CD4-positive, alpha-beta T cell (primary cell): ENCODE data around the gene PPARG. TPM values are rescaled to one million over a fixed set of nuclear protein-coding genes. Genes with fewer than 3 reads are reported as not detected.

Experiments
- ATAC-seq: fragments of 200-7000 bp; cut with Tn5 transposase; one replicate; pipeline ENCODE4 v1.10.0; 2022; ENCODE audit warnings: mild to moderate bottlenecking; ENCODE audit not compliant: poor library complexity
- CTCF ChIA-PET: fragments of 350-600 bp; sonication (Branson Sonifier 250); formaldehyde crosslinking; loops from one replicate; lab custom pipeline; 2021; ENCODE audit warnings: antibody characterized with exemption, inconsistent platforms; lab: Charles Lee
- POLR2A ChIA-PET: fragments of 350-600 bp; sonication (Branson Sonifier 250); formaldehyde crosslinking; loops from one replicate; lab custom pipeline; 2021; ENCODE audit warnings: antibody characterized with exemption, inconsistent platforms; lab: Charles Lee
- DNase-seq, 14 experiments: peaks; one replicate each; pipeline ENCODE4 v3.0.0-alpha.2; 2013 to 2020; ENCODE audit warnings: mixed read lengths in 2 of 14
- H3K27ac ChIP-seq, 2 donors: one replicate each; pipeline versions ENCODE4 v1.5.1 to v1.7.0; 2013; ENCODE audit warnings: low read length in 2 of 2, low read depth in 1 of 2, mild to moderate bottlenecking in 1 of 2
- H3K27me3 ChIP-seq, 2 experiments: 1 replicate in 1 of 2; 2 replicates in 1 of 2; pipeline versions ENCODE4 v1.6.1 to v1.7.0; 2013; ENCODE audit warnings: low read length in 2 of 2, control low read depth in 1 of 2, mild to moderate bottlenecking in 1 of 2, moderate library complexity in 1 of 2; ENCODE audit not compliant: insufficient read depth in 2 of 2, control insufficient read depth in 1 of 2
- H3K36me3 ChIP-seq: one replicate; pipeline ENCODE4 v1.6.1; 2013; ENCODE audit warnings: low read length, control low read depth; ENCODE audit not compliant: insufficient read depth
- H3K4me1 ChIP-seq: one replicate; pipeline ENCODE4 v1.6.1; 2013; ENCODE audit warnings: low read length, control low read depth; ENCODE audit not compliant: insufficient read depth
- H3K4me3 ChIP-seq: one replicate; pipeline ENCODE4 v1.5.1; 2013; ENCODE audit warnings: mild to moderate bottlenecking, low read length, moderate library complexity
- H3K9me3 ChIP-seq, 2 experiments: 1 replicate in 1 of 2; 2 replicates in 1 of 2; pipeline versions ENCODE4 v1.6.1 to v1.7.0; 2013; ENCODE audit warnings: low read length in 2 of 2, mild to moderate bottlenecking in 2 of 2, control low read depth in 1 of 2, moderate library complexity in 1 of 2; ENCODE audit not compliant: control insufficient read depth in 1 of 2, insufficient read depth in 1 of 2
- H3K27ac Mint-ChIP-seq: one replicate; pipeline ENCODE4 v1.8.0; 2020; ENCODE audit warnings: mixed read lengths
- H3K27me3 Mint-ChIP-seq: one replicate; pipeline ENCODE4 v1.8.0; 2021; ENCODE audit warnings: mixed read lengths
- H3K36me3 Mint-ChIP-seq: one replicate; pipeline ENCODE4 v1.8.0; 2021; ENCODE audit warnings: low read depth, mixed read lengths
- H3K4me1 Mint-ChIP-seq: one replicate; pipeline ENCODE4 v1.8.0; 2021; ENCODE audit warnings: low read depth, mixed read lengths
- H3K4me3 Mint-ChIP-seq: one replicate; pipeline ENCODE4 v1.8.0; 2020; ENCODE audit warnings: mild to moderate bottlenecking, mixed read lengths
- H3K9me3 Mint-ChIP-seq: one replicate; pipeline ENCODE4 v1.8.0; 2020; ENCODE audit warnings: mixed read lengths
- intact Hi-C, 2 experiments: fragments of 100-400 bp; cut with DNase I in 1 of 2; cut with micrococcal nuclease in 1 of 2; formaldehyde crosslinking; loops; one replicate each; pipeline versions ENCODE4 v1.15.1 to v1.9.0; 2023 to 2025; cut with DNase I, micrococcal nuclease
- total RNA-seq, 174 experiments: library from RNA in 2 of 174; stranded (reverse) in 2 of 174; gene quantifications; one replicate each; pipeline ENCODE4 v1.2.3 and lab custom pipeline; 2021 to 2026
- TF ChIP-seq, protein P1 (sequence below): fragments of 200-600 bp; IDR thresholded peaks from one replicate; pipeline ENCODE4 v1.8.0; 2022; ENCODE audit warnings: antibody characterized with exemption, mild to moderate bottlenecking

Gene PPARG
- total RNA-seq, 2 experiments from 2014 or later, result 0.27 to 0.75 TPM

DNA sequence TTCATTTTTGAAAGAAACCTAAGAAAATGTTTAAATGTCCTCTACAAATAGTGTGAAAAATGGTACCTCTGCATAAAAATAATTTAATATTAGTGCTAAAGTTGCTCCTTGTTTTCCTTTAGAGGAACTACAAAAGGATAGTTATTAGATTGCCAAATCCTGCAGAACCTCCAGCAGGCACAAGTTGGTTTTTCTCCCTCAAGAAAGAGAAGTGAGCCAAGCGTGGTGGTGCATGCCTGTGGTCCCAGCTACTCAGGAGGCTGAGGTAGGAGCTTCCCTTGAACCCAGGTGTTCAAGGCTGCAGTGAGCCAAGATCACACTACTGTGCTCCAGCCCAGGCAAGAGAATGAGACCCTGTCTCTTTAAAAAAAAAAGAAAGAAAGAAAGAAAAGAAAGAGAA, 110.4 kb downstream of the PPARG start:
- Mint-ChIP-seq H3K4me3 (no peak overlapping the region), H3K27ac (no peak overlapping the region), H3K4me1 (peaks cover 6% of the 10 kb centered on the region), H3K36me3 (no peaks in the 10 kb centered on the region), H3K9me3 (no peaks in the 10 kb centered on the region), H3K27me3 (no peaks in the 10 kb centered on the region)
- CTCF ChIA-PET, result no interaction called here
- Histone ChIP-seq H3K4me1 (peaks cover 5% of the 10 kb centered on the region), H3K27me3 (peaks cover 0 to 4% of the 10 kb centered on the region in 2 experiments), H3K36me3 (no peaks in the 10 kb centered on the region), H3K27ac (no peak overlapping the region), H3K4me3 (no peak overlapping the region), H3K9me3 (no peaks in the 10 kb centered on the region)
- POLR2A ChIA-PET, result no interaction called here
- no peak for ATAC-seq
- TF ChIP-seq, protein P1, sequence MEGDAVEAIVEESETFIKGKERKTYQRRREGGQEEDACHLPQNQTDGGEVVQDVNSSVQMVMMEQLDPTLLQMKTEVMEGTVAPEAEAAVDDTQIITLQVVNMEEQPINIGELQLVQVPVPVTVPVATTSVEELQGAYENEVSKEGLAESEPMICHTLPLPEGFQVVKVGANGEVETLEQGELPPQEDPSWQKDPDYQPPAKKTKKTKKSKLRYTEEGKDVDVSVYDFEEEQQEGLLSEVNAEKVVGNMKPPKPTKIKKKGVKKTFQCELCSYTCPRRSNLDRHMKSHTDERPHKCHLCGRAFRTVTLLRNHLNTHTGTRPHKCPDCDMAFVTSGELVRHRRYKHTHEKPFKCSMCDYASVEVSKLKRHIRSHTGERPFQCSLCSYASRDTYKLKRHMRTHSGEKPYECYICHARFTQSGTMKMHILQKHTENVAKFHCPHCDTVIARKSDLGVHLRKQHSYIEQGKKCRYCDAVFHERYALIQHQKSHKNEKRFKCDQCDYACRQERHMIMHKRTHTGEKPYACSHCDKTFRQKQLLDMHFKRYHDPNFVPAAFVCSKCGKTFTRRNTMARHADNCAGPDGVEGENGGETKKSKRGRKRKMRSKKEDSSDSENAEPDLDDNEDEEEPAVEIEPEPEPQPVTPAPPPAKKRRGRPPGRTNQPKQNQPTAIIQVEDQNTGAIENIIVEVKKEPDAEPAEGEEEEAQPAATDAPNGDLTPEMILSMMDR, result no peak
- no peak for DNase-seq
- intact Hi-C loops, result no loop called here

DNA sequence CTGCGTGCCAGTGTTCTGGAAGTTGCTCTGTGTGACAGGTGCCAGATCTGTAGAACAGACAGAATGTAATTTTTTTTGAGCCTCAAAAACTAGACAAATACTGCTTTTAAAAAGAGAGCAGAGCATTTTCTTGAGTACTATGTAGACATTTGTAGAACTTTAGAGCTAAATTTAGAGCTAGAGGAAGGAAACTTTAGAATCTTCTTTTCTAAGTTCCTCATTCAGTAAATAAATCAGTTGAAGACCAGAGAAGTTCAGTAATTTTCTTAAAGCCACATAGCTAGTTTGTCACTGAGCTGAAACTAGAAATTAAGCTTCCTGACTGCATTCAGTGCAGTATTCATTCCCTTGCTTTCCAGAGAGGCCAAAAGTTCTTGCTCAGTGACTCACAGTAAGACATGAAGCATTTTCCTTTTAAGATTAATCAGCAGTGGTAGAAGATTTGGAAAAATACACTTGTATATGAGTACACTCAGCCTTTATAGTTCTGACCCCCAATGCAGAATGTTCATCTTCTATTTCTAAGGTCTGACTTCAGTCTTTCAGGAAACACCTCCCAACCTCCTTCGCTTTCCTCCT, 111.8 kb downstream of the PPARG start:
- no peak for ATAC-seq
- TF ChIP-seq, protein P1, result no peak
- intact Hi-C loops, result no loop called here
- Histone ChIP-seq H3K27ac (no peak overlapping the region), H3K36me3 (no peaks in the 10 kb centered on the region), H3K4me3 (no peak overlapping the region), H3K9me3 (no peaks in the 10 kb centered on the region), H3K4me1 (no peaks in the 10 kb centered on the region), H3K27me3 (peaks cover 0 to 4% of the 10 kb centered on the region in 2 experiments)
- DNase-seq, result no peak
- Mint-ChIP-seq H3K9me3 (no peaks in the 10 kb centered on the region), H3K27ac (no peak overlapping the region), H3K4me3 (no peak overlapping the region), H3K36me3 (no peaks in the 10 kb centered on the region), H3K27me3 (no peaks in the 10 kb centered on the region), H3K4me1 (peaks cover 1% of the 10 kb centered on the region)
- CTCF ChIA-PET, result no interaction called here
- POLR2A ChIA-PET, result no interaction called here

DNA sequence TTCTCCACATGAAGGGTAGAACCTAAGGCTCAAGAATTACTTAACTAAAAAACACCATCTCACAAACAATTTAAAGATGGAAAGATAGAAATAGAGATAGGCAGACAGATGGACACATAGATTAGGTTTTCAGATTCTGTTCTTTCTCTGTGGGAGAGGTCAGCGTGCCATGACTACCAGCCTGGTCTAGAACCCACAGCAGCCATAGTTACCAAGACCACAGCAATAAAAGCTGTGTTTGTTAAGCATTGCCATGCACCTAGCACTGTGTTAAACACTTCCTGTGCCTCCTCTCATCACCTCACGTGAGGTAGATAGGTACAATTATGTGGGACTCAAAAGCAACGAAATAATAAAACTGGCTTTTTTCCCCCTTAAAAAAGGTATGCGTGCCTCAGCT, 112.3 kb downstream of the PPARG start:
- DNase-seq, result no peak

More for the DNA sequence above, 112.3 kb downstream of the PPARG start:
- TF ChIP-seq, protein P1, result no peak
- Mint-ChIP-seq H3K27ac (no peak overlapping the region), H3K27me3 (no peaks in the 10 kb centered on the region), H3K4me3 (no peak overlapping the region), H3K36me3 (no peaks in the 10 kb centered on the region), H3K4me1 (no peaks in the 10 kb centered on the region), H3K9me3 (no peaks in the 10 kb centered on the region)
- Histone ChIP-seq H3K4me3 (no peak overlapping the region), H3K4me1 (no peaks in the 10 kb centered on the region), H3K9me3 (no peaks in the 10 kb centered on the region), H3K36me3 (no peaks in the 10 kb centered on the region), H3K27ac (no peak overlapping the region), H3K27me3 (peaks cover 0 to 4% of the 10 kb centered on the region in 2 experiments)
- intact Hi-C loops, result no loop called here
- ChIA-PET CTCF (no interaction called here), POLR2A (no interaction called here)
- ATAC-seq, result no peak
